SK-N-MC (cell line): Measurements from ENCODE around the gene ABCA6.

ENCODE experiments used
- DNase-seq: peaks from one replicate; pipeline ENCODE4 v3.0.0-alpha.2; 2011; ENCODE audit warnings: low read depth, low spot score
- H3K27ac ChIP-seq: fragments of 200-600 bp; sonication (generic); 2 replicates; pipeline ENCODE4 v1.5.1; 2016; ENCODE audit warnings: mixed run types
- H3K36me3 ChIP-seq: fragments of 200-600 bp; sonication (generic); 2 replicates; pipeline ENCODE4 v1.6.1; 2017; ENCODE audit warnings: antibody characterized with exemption, low read length, mixed read lengths; ENCODE audit not compliant: insufficient read depth
- H3K4me3 ChIP-seq: fragments of 200-600 bp; sonication (generic); 2 replicates; pipeline ENCODE4 v1.5.1; 2016
- H3K9ac ChIP-seq: fragments of 200-600 bp; sonication (generic); 2 replicates; pipeline ENCODE4 v1.8.0; 2017; ENCODE audit warnings: mixed run types, mixed read lengths; ENCODE audit not compliant: insufficient read length
- H3K9me3 ChIP-seq: fragments of 200-600 bp; sonication (generic); 2 replicates; pipeline ENCODE4 v1.6.1; 2017; ENCODE audit warnings: low read depth, mild to moderate bottlenecking, antibody characterized with exemption, low read length, moderate library complexity, mixed read lengths
- EZH2 ChIP-seq: fragments of 200-600 bp; sonication (generic); IDR thresholded peaks from one replicate; pipeline ENCODE4 v1.6.1; 2017; ENCODE audit warnings: antibody characterized with exemption
- FOXP2 ChIP-seq: optimal IDR thresholded peaks from 2 replicates; pipeline ENCODE3; 2011; ENCODE audit warnings: mild to moderate bottlenecking, moderate library complexity; ENCODE audit not compliant: insufficient read depth; ENCODE audit errors: extremely low read length, control extremely low read depth
- POLR2AphosphoS5 ChIP-seq: IDR thresholded peaks from 2 replicates; pipeline ENCODE4 v1.6.1; 2012; ENCODE audit warnings: mild to moderate bottlenecking, low read depth, low read length, borderline replicate concordance

The ABCA6 gene

DNA sequence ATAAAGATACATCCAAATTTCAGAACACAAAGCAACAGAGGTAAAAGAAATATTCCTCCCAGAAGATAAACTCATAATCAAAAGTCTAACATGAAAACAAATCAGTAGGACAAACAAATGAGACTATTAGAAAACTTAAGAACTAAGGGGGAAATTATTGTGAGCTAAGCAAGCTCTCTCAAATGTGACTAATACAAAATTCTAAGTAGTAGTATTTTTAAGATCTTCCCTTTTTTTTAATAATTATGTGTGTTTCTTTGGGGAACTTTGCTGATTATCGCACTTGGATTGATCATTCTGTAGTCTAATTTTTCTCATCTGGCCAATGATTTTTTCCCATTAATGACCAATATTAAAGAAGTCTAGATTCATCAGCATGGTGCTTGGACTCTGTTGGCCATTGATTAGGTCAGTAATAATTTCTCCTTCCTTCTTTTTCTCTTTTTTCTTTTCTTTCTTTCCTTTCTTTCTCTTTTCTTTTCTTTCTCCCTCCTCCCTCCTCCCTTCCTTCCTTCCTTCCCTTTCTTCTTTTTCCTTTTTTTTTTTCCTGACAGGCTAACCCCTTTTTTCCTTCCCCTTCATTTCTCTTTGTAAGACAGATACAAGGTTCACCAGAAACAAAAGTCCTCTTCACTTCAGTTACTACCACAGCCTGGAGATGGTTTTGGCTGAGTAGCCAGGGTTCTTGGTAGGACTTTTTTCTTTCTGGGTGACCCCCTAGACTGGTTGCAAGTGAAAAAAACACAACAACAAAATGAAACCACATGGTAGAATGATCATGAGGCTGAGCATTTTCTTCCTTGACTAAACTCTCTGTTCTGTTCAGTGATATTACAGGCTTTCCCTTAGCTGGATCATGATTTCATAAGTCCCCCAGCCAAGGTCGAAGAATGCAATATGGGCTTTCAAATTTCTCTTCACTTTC, 2.9 kb upstream of the ABCA6 start:
- TF ChIP-seq EZH2 (no peak), FOXP2 (no peak), POLR2AphosphoS5 (no peak)
- H3K9ac ChIP-seq, result no peak overlapping the region
- H3K4me3 ChIP-seq, result no peak overlapping the region

DNA sequence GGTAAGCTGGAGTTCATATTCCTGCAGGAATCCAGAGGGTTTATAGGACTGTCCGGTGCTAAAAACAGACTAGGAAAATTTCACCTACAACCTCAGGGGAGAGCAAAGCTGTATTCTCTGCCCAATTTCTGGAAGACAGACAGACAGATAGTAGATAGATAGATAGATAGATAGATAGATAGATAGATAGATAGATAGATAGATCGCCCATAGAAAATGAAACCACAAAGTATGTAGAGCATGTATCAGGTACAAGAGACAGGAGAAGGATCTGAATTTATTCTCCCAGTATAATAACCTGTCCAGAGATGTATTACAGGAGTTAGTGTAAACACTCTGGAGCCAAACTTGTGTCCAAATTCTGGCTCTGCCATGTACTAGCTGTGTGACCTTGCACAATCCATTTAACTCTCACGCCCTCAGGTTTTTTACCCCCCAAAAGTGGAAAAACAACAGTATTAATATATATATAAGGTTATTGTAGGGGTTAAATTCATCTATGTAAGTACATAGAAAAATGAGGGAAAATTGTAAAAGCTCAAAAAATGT, 2.1 kb upstream of the ABCA6 start:
- Histone ChIP-seq H3K27ac (no peak overlapping the region), H3K9ac (no peak overlapping the region), H3K36me3 (no peaks in the 10 kb centered on the region), H3K4me3 (no peak overlapping the region), H3K9me3 (no peaks in the 10 kb centered on the region)
- TF ChIP-seq EZH2 (no peak), POLR2AphosphoS5 (no peak), FOXP2 (no peak)
- DNase-seq, result no peak

More for the DNA sequence above, 2.9 kb upstream of the ABCA6 start:
- H3K27ac ChIP-seq, result no peak overlapping the region
- DNase-seq, result no peak
- no peaks in the 10 kb centered on the region for H3K9me3 ChIP-seq
- no peaks in the 10 kb centered on the region for H3K36me3 ChIP-seq

DNA sequence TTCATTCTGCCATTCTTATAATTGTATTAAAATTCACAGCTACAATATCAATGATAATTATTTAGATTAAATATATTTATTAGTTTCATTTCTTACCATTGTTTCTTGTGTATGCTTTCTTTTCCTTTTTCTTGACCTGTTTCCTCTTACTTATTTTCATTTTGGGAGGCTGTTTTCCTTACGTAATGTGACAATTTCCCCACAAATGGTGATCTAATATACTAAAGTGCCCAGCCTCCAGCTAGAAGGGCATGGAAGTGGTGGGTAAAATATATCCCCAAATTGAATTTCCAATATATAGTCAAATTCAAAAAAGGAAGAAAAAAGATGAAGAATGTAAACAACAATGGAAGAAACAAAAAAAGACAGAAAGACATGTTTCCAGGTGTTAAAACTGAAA, 1.5 kb upstream of the ABCA6 start:
- Histone ChIP-seq H3K4me3 (no peak overlapping the region), H3K9me3 (no peaks in the 10 kb centered on the region), H3K36me3 (no peaks in the 10 kb centered on the region), H3K9ac (no peak overlapping the region), H3K27ac (0 out of 2 replicates have a peak overlapping the region, but pooled peaks have one; percentile 42)
- TF ChIP-seq FOXP2 (no peak), POLR2AphosphoS5 (no peak), EZH2 (no peak)
- no peak for DNase-seq

GRCh38 chr17:69142175-69142802, 594 bp upstream of the ABCA6 start:
- peak; percentile 57 for DNase-seq
- peak overlapping the region; percentile 96 for H3K27ac ChIP-seq
- TF ChIP-seq FOXP2 (no peak), POLR2AphosphoS5 (peak; percentile 38; the same call in 1 of the 2 replicates)

GRCh38 chr17:69134112-69134511, 7.6 kb downstream of the ABCA6 start:
- DNase-seq, result no peak

More at GRCh38 chr17:69142175-69142802, 594 bp upstream of the ABCA6 start:
- peak overlapping the region; percentile 67 for H3K9ac ChIP-seq
- peak overlapping the region; percentile 66 for H3K4me3 ChIP-seq
- H3K36me3 ChIP-seq, result no peaks in the 10 kb centered on the region
- no peaks in the 10 kb centered on the region for H3K9me3 ChIP-seq

GRCh38 chr17:69130627-69131296, 10.9 kb downstream of the ABCA6 start:
- no peak overlapping the region for H3K27ac ChIP-seq
- H3K9ac ChIP-seq, result no peak overlapping the region
- TF ChIP-seq FOXP2, result no peak
- no peak for TF ChIP-seq POLR2AphosphoS5
- TF ChIP-seq EZH2, result no peak
- no peaks in the 10 kb centered on the region for H3K9me3 ChIP-seq
- no peak for DNase-seq
- no peak overlapping the region for H3K4me3 ChIP-seq
- no peaks in the 10 kb centered on the region for H3K36me3 ChIP-seq

More at GRCh38 chr17:69134112-69134511, 7.6 kb downstream of the ABCA6 start:
- H3K36me3 ChIP-seq, result no peaks in the 10 kb centered on the region
- H3K4me3 ChIP-seq, result no peak overlapping the region
- no peak overlapping the region for H3K27ac ChIP-seq
- H3K9ac ChIP-seq, result no peak overlapping the region
- TF ChIP-seq POLR2AphosphoS5, result no peak
- no peak for TF ChIP-seq FOXP2
- no peak for TF ChIP-seq EZH2
- H3K9me3 ChIP-seq, result no peaks in the 10 kb centered on the region

GRCh38 chr17:69123626-69124025, 18.1 kb downstream of the ABCA6 start:
- H3K36me3 ChIP-seq, result no peaks in the 10 kb centered on the region
- H3K9ac ChIP-seq, result no peak overlapping the region
- no peaks in the 10 kb centered on the region for H3K9me3 ChIP-seq
- H3K4me3 ChIP-seq, result no peak overlapping the region
- TF ChIP-seq FOXP2 (no peak), EZH2 (no peak), POLR2AphosphoS5 (no peak)
- DNase-seq, result no peak
- no peak overlapping the region for H3K27ac ChIP-seq
